Prostate gland (tissue), 2 donors: ENCODE data around the gene TBC1D24. TPM values are rescaled to one million over a fixed set of nuclear protein-coding genes. Genes with fewer than 3 reads are reported as not detected.

Experiments
- DNase-seq: peaks from one replicate; pipeline ENCODE4 v3.0.0-alpha.2; 2019; ENCODE audit warnings: low spot score
- H3K27ac ChIP-seq, 2 donors: fragments of 200-600 bp; sonication (generic); 2 replicates each; pipeline ENCODE4 v1.5.1; 2017 to 2019
- H3K27me3 ChIP-seq: fragments of 200-600 bp; sonication (generic); replicated peaks from 2 replicates; pipeline ENCODE4 v1.5.1; 2019; ENCODE audit not compliant: insufficient read depth
- H3K36me3 ChIP-seq, 2 donors: fragments of 200-600 bp; sonication (generic); 1 replicate in 1 of 2; 2 replicates in 1 of 2; pipeline versions ENCODE4 v1.5.1 to v1.8.1; 2017 to 2019
- H3K4me1 ChIP-seq: fragments of 200-600 bp; sonication (generic); replicated peaks from 2 replicates; pipeline ENCODE4 v1.5.1; 2019
- H3K4me3 ChIP-seq, 2 donors: fragments of 200-600 bp; sonication (generic); 2 replicates each; pipeline ENCODE4 v1.5.1; 2017 to 2019
- H3K9me3 ChIP-seq: fragments of 200-600 bp; sonication (generic); 2 replicates; pipeline ENCODE4 v1.5.1; 2017
- CTCF ChIP-seq, 4 experiments: fragments of 200-600 bp in 2 of 4; fragments of 450-650 bp in 2 of 4; sonication (generic) in 2 of 4; IDR thresholded peaks; 1 replicate in 3 of 4; 2 replicates in 1 of 4; pipeline ENCODE4 v1.5.1; 2016 to 2019; ENCODE audit warnings: antibody characterized with exemption in 4 of 4, mild to moderate bottlenecking in 2 of 4, moderate library complexity in 2 of 4
- POLR2A ChIP-seq: fragments of 450-650 bp; IDR thresholded peaks from one replicate; pipeline ENCODE4 v1.6.1; 2016; ENCODE audit warnings: antibody characterized with exemption, mild to moderate bottlenecking
- POLR2AphosphoS5 ChIP-seq: sonication (generic); formaldehyde crosslinking; IDR thresholded peaks from one replicate; pipeline ENCODE4 v1.6.1; 2017; ENCODE audit warnings: antibody characterized with exemption
- WGBS: methylation state at CpG from one replicate; pipeline ENCODE4 v1.1.5; 2018; 5-methylcytosine and 5-hydroxymethylcytosine counted together
- intact Hi-C: fragments of 100-400 bp; cut with DNase I; formaldehyde crosslinking; loops from one replicate; pipeline ENCODE4 v1.14.2; 2022
- total RNA-seq, 2 donors: library from RNA; depleted of rRNA; stranded (reverse); fragments of >200 nt; gene quantifications; one replicate each; pipeline ENCODE4 v1.1.0, GENCODE V29; 2016

TBC1D24 gene
- total RNA-seq, 2 donors from 2014 or later: 22.4 to 26.2 TPM

- intact Hi-C loops: no loop called here
These were observed 43.2 kb downstream of the TBC1D24 start for GRCh38 chr16:2517954-2518605.

GRCh38 chr16:2518823-2519710 is 44.1 kb downstream of the TBC1D24 start:
- H3K4me1 ChIP-seq: peaks cover 38% of the 10 kb centered on the region
- H3K27me3 ChIP-seq: no peaks in the 10 kb centered on the region
- peak overlapping the region; percentile 57 to 81 for H3K27ac ChIP-seq
- intact Hi-C loops: no loop called here
- DNase-seq: no peak
- H3K9me3 ChIP-seq: no peaks in the 10 kb centered on the region
- TF ChIP-seq CTCF (IDR thresholded peaks at IDR 0.05) (no peak), POLR2A (no peak), POLR2AphosphoS5 (no peak)
- H3K4me3 ChIP-seq: no peak overlapping the region
- whole genome bisulfite sequencing: 78% methylated on average over 39 of the region's 39 CpGs
- H3K36me3 ChIP-seq: no peaks in the 10 kb centered on the region

More at GRCh38 chr16:2517954-2518605, 43.2 kb downstream of the TBC1D24 start:
- Histone ChIP-seq H3K36me3 (no peaks in the 10 kb centered on the region), H3K27ac (no peak overlapping the region), H3K4me1 (peaks cover 38% of the 10 kb centered on the region), H3K27me3 (no peaks in the 10 kb centered on the region), H3K9me3 (no peaks in the 10 kb centered on the region), H3K4me3 (no peak overlapping the region)
- 78% methylated on average over 12 of the region's 12 CpGs for WGBS
- TF ChIP-seq CTCF (IDR thresholded peaks at IDR 0.05): no peak
- TF ChIP-seq POLR2AphosphoS5: no peak
- no peak for TF ChIP-seq POLR2A
- DNase-seq: no peak

- intact Hi-C loops: no loop called here
- Histone ChIP-seq H3K27ac (peak overlapping the region; percentile 57 to 81), H3K4me3 (peak overlapping the region in 1 of 2 donors; percentile 77), H3K4me1 (peaks cover 38% of the 10 kb centered on the region), H3K36me3 (no peaks in the 10 kb centered on the region), H3K27me3 (no peaks in the 10 kb centered on the region), H3K9me3 (no peaks in the 10 kb centered on the region)
- WGBS: 40% methylated on average over 22 of the region's 22 CpGs
- DNase-seq: no peak
- TF ChIP-seq POLR2A (no peak), CTCF (IDR thresholded peaks at IDR 0.05) (no peak), POLR2AphosphoS5 (no peak)
These were observed 44.8 kb downstream of the TBC1D24 start for GRCh38 chr16:2519711-2520080.

GRCh38 chr16:2520097-2520783 is 45.3 kb downstream of the TBC1D24 start, which contains the start of gene AMDHD2:
AMDHD2 (plus strand) TSS chr16:2520371; CDS start chr16:2520459, 88 bp downstream.
- Histone ChIP-seq H3K4me3 (peak within 1 kb of the TSS; percentile 55 to 77), H3K27me3 (no peaks in the 10 kb centered on the region), H3K36me3 (no peaks in the 10 kb centered on the region), H3K9me3 (no peaks in the 10 kb centered on the region), H3K4me1 (peaks cover 36% of the 10 kb centered on the region), H3K27ac (peak within 1 kb of the TSS; percentile 57 to 81)
- under 1% methylated on average over 49 of the region's 83 CpGs for WGBS
- TF ChIP-seq POLR2AphosphoS5 (peak; percentile 72), CTCF (IDR thresholded peaks at IDR 0.05) (no peak), POLR2A (no peak)
- intact Hi-C loops: no loop called here
- DNase-seq: peak; percentile 89
